A549 (cell line): ENCODE data around the gene DFFB. TPM values are rescaled to one million over a fixed set of nuclear protein-coding genes. Genes with fewer than 3 reads are reported as not detected.

ENCODE experiments used
- ATAC-seq, 2 experiments: fragments of 200-7000 bp in 1 of 2; fragments of >200 bp in 1 of 2; cut with Nextera tagmentation in 1 of 2; cut with Tn5 transposase in 1 of 2; 3 replicates each; pipeline versions ENCODE4 v1.8.0 to v1.9.1; 2018 to 2020; ENCODE audit warnings: mild to moderate bottlenecking in 1 of 2, moderate library complexity in 1 of 2
- CTCF ChIA-PET: fragments of 300-600 bp; sonication (Branson Sonifier 250); formaldehyde crosslinking; extraction: SDS; loops from one replicate; lab custom pipeline; 2021; ENCODE audit warnings: antibody characterized with exemption, inconsistent platforms; lab: Yijun Ruan, JAX
- POLR2A ChIA-PET: fragments of 350-600 bp; formaldehyde crosslinking; extraction: SDS; loops from one replicate; lab custom pipeline; 2021; ENCODE audit warnings: antibody characterized with exemption, inconsistent platforms; lab: Yijun Ruan, JAX
- DNase-seq, 2 experiments: peaks; one replicate each; pipeline versions ENCODE4 v3.0.0 to v3.0.0-alpha.2; 2011 to 2016; ENCODE audit warnings: low read depth in 1 of 2, low spot score in 1 of 2
- FAIRE-seq: peaks from 2 replicates; lab custom pipeline; 2011; peaks lifted over from hg19 to GRCh38; lab: Jason Lieb, UNC
- H3K27ac ChIP-seq, 2 experiments: fragments of >200 bp; sonication (Bioruptor Twin); formaldehyde crosslinking; 3 replicates each; pipeline ENCODE4 v1.5.1; 2016 to 2017
- H3K4me1 ChIP-seq: fragments of >200 bp; sonication (Bioruptor Twin); formaldehyde crosslinking; 3 replicates; pipeline ENCODE4 v1.6.1; 2016
- H3K4me2 ChIP-seq: fragments of >200 bp; sonication (Bioruptor Twin); formaldehyde crosslinking; 3 replicates; pipeline ENCODE4 v1.6.1; 2016
- H3K4me3 ChIP-seq: fragments of >200 bp; sonication (Bioruptor Twin); formaldehyde crosslinking; 3 replicates; pipeline ENCODE4 v1.5.1; 2016
- H3K9me3 ChIP-seq: fragments of >200 bp; sonication (Bioruptor Twin); formaldehyde crosslinking; 3 replicates; pipeline ENCODE4 v1.6.1; 2016
- BHLHE40 ChIP-seq: IDR thresholded peaks from 2 replicates; pipeline ENCODE4 v1.6.1; 2012; ENCODE audit warnings: low read depth, low read length, inconsistent platforms
- EHF ChIP-seq: fragments of 250-450 bp; sonication (Bioruptor Pico); IDR thresholded peaks from 2 replicates; pipeline ENCODE4 v1.5.0; 2020; ENCODE audit warnings: mild to moderate bottlenecking
- EHMT2 ChIP-seq: fragments of 200-600 bp; sonication (generic); IDR thresholded peaks from 2 replicates; pipeline ENCODE4 v1.6.1; 2016; ENCODE audit warnings: antibody characterized with exemption, low read depth, mild to moderate bottlenecking, moderate library complexity
- EP300 ChIP-seq, 2 experiments: fragments of >200 bp; sonication (Bioruptor Twin); formaldehyde crosslinking; IDR thresholded peaks; 2 replicates in 1 of 2; 3 replicates in 1 of 2; pipeline ENCODE4 v1.6.1; 2016 to 2017
- FOSL2 ChIP-seq, 2 experiments: fragments of 450-650 bp in 1 of 2; fragments of >200 bp in 1 of 2; sonication (Bioruptor Twin) in 1 of 2; formaldehyde crosslinking; IDR thresholded peaks; 2 replicates each; pipeline versions ENCODE4 v1.5.0 to v1.6.1; 2016 to 2020; ENCODE audit warnings: mild to moderate bottlenecking in 1 of 2, moderate library complexity in 1 of 2
- FOXS1 ChIP-seq: fragments of 250-450 bp; sonication (Bioruptor Pico); IDR thresholded peaks from 2 replicates; pipeline ENCODE4 v1.5.0; 2020; ENCODE audit warnings: mild to moderate bottlenecking, moderate library complexity
- GATA3 ChIP-seq: IDR thresholded peaks from 2 replicates; pipeline ENCODE4 v1.6.1; 2012; ENCODE audit warnings: borderline replicate concordance
- HDAC2 ChIP-seq: fragments of 200-600 bp; sonication (generic); IDR thresholded peaks from 2 replicates; pipeline ENCODE4 v1.6.1; 2016
- HOXA7 ChIP-seq: fragments of 250-450 bp; sonication (Bioruptor Pico); IDR thresholded peaks from 2 replicates; pipeline ENCODE4 v1.5.0; 2020; ENCODE audit warnings: mild to moderate bottlenecking, moderate library complexity
- HOXB13 ChIP-seq: fragments of 250-450 bp; sonication (Bioruptor Pico); IDR thresholded peaks from 2 replicates; pipeline ENCODE4 v1.5.0; 2020; ENCODE audit warnings: low read depth, mild to moderate bottlenecking, moderate library complexity
- JUN ChIP-seq, 2 experiments: fragments of >200 bp; sonication (Bioruptor Twin); formaldehyde crosslinking; IDR thresholded peaks; 2 replicates in 1 of 2; 3 replicates in 1 of 2; pipeline ENCODE4 v1.6.1; 2016 to 2017
- JUNB ChIP-seq: fragments of >200 bp; sonication (Bioruptor Twin); formaldehyde crosslinking; IDR thresholded peaks from 2 replicates; pipeline ENCODE4 v1.6.1; 2016
- KDM5A ChIP-seq: fragments of 200-600 bp; sonication (generic); IDR thresholded peaks from 2 replicates; pipeline ENCODE4 v1.6.1; 2016; ENCODE audit warnings: antibody characterized with exemption, mild to moderate bottlenecking
- MYC ChIP-seq: IDR thresholded peaks from 2 replicates; pipeline ENCODE4 v1.6.1; 2012; ENCODE audit warnings: mild to moderate bottlenecking, inconsistent platforms, low read length, improper control_type of control experiment, borderline replicate concordance
- NR3C1 ChIP-seq: fragments of >200 bp; sonication (Bioruptor Twin); formaldehyde crosslinking; IDR thresholded peaks from 3 replicates; pipeline ENCODE4 v1.6.1; 2017
- PHF8 ChIP-seq: fragments of 200-600 bp; sonication (generic); IDR thresholded peaks from 2 replicates; pipeline ENCODE4 v1.6.1; 2016; ENCODE audit warnings: low read depth, mild to moderate bottlenecking, antibody characterized with exemption, moderate library complexity, borderline replicate concordance
- RARB ChIP-seq: fragments of 250-450 bp; sonication (Bioruptor Pico); IDR thresholded peaks from 2 replicates; pipeline ENCODE4 v1.8.0; 2021; ENCODE audit warnings: mild to moderate bottlenecking, moderate library complexity
- RCOR1 ChIP-seq: fragments of 150-350 bp; IDR thresholded peaks from 2 replicates; pipeline ENCODE4 v1.6.1; 2014; ENCODE audit warnings: antibody characterized with exemption, low read length, low read depth
- RNF2 ChIP-seq: fragments of 200-600 bp; sonication (generic); IDR thresholded peaks from 2 replicates; pipeline ENCODE4 v1.6.1; 2016; ENCODE audit warnings: low read depth, mild to moderate bottlenecking, antibody characterized with exemption, moderate library complexity, borderline replicate concordance
- SREBF2 ChIP-seq: fragments of 450-650 bp; IDR thresholded peaks from 2 replicates; pipeline ENCODE4 v1.6.1; 2014; ENCODE audit warnings: mild to moderate bottlenecking, moderate library complexity
- ZFP36 ChIP-seq: fragments of 450-650 bp; IDR thresholded peaks from 2 replicates; pipeline ENCODE4 v1.6.1; 2014; ENCODE audit warnings: borderline replicate concordance; ENCODE audit not compliant: partially characterized antibody
- ZNF302 ChIP-seq: fragments of 250-450 bp; sonication (Bioruptor Pico); IDR thresholded peaks from 2 replicates; pipeline ENCODE4 v1.9.0; 2021; ENCODE audit warnings: inconsistent platforms, mild to moderate bottlenecking, moderate library complexity
- ZSCAN20 ChIP-seq: fragments of 250-450 bp; sonication (Bioruptor Pico); IDR thresholded peaks from 2 replicates; pipeline ENCODE4 v1.8.0; 2022; ENCODE audit warnings: mild to moderate bottlenecking, moderate library complexity
- WGBS: methylation state at CpG from one replicate; pipeline ENCODE4 v1.1.6; 2017; ENCODE audit errors: missing lambda C conversion rate; 5-methylcytosine and 5-hydroxymethylcytosine counted together
- polyA plus RNA-seq, 4 experiments: library from polyadenylated mRNA; depleted of rRNA in 3 of 4; stranded (reverse); fragments of >200 nt; fragmentation: RNase III in 1 of 4; extraction: RNeasy Plus Mini Kit Qiagen cat#74134 plus additional on column Dnase treatment in 1 of 4; gene quantifications; 2 replicates in 3 of 4; 3 replicates in 1 of 4; pipeline ENCODE4 v1.2.3, GENCODE V29; 2011 to 2017
- TF ChIP-seq, protein P1 (sequence below): fragments of 250-450 bp; sonication (Bioruptor Pico); IDR thresholded peaks from 2 replicates; pipeline ENCODE4 v1.5.0; 2021; ENCODE audit warnings: mild to moderate bottlenecking, moderate library complexity, borderline replicate concordance
- TF ChIP-seq, protein P2 (sequence below): fragments of 450-650 bp; IDR thresholded peaks from 2 replicates; pipeline ENCODE4 v1.6.1; 2014; ENCODE audit warnings: antibody characterized with exemption
- TF ChIP-seq, protein P3 (sequence below): fragments of 250-450 bp; sonication (Bioruptor Pico); IDR thresholded peaks from 2 replicates; pipeline ENCODE4 v1.5.0; 2020; ENCODE audit warnings: low read depth, mild to moderate bottlenecking, moderate library complexity

DFFB gene
- polyA plus RNA-seq, 2 of the 4 experiments (the other 2 are of a cell fraction), result 2.5 to 3.7 TPM

DNA sequence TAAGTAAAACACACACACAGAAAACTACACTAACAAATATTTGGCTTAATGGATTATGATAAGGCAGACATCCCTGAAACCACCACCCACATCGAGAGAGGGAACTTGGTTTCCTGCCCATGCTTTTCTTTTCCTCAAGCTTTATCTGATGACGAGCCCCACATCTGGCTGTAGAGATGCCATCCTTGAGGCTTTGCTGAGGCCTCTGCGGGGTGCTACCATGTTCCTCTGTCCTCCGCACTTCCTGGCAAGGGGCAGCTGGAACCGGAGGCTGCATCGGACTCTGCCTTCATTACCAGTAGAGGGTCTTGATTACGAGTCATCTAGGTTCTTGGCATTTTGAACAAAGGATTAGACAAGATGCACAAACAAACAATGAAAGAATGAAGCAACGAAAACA lies 64.5 kb downstream of the DFFB start (continued):
- TF ChIP-seq, protein P1, sequence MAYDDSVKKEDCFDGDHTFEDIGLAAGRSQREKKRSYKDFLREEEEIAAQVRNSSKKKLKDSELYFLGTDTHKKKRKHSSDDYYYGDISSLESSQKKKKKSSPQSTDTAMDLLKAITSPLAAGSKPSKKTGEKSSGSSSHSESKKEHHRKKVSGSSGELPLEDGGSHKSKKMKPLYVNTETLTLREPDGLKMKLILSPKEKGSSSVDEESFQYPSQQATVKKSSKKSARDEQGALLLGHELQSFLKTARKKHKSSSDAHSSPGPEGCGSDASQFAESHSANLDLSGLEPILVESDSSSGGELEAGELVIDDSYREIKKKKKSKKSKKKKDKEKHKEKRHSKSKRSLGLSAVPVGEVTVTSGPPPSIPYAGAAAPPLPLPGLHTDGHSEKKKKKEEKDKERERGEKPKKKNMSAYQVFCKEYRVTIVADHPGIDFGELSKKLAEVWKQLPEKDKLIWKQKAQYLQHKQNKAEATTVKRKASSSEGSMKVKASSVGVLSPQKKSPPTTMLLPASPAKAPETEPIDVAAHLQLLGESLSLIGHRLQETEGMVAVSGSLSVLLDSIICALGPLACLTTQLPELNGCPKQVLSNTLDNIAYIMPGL, result no peak
- TF ChIP-seq RNF2, result no peak
- no peak for TF ChIP-seq FOXS1 (CRISPR knock-in tag)

DNA sequence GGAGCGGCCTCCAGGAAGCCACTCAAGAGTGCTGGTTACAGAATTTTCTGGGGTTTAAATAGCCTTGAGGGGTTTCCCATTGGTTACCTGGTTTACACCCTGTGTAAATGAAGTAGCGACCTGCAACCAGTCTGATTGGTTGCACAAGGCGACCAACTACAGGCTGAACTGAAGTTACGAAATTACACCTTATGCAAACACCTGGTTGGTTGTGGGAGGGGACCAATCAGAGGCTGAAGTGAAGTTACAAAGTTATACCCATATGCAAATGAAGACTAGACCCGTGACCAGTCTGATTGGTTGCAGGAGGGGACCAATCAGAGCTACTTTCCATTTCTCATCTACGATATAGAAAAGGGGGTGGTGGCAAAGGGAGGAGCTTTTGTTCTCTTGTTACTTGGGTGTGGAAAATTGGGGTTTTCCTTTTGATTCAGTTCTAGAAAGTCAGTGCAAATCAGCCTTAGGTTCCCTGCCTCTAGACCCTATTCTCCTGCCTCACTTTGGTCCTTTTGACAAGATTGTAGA lies 65.0 kb downstream of the DFFB start:
- ChIA-PET CTCF (interaction anchor here (1.8 kb wide), 1 partner anchor 11 kb away, joined by 4 read pairs; no protein-coding TSS in a partner anchor), POLR2A (no interaction called here)
- peaks cover 12% of the 10 kb centered on the region; the same call in 1 of the 3 replicates for H3K4me1 ChIP-seq
- H3K4me2 ChIP-seq, result no peak overlapping the region
- DNase-seq (no peak), FAIRE-seq (no peak)
- no peak overlapping the region for H3K4me3 ChIP-seq
- WGBS, result 43% methylated on average over 6 of the region's 6 CpGs
- TF ChIP-seq RARB (CRISPR knock-in tag) (no peak), EHMT2 (no peak), GATA3 (no peak), JUN (IDR thresholded peaks at IDR 0.05) (no peak), HDAC2 (no peak), KDM5A (no peak), HOXB13 (CRISPR knock-in tag) (no peak), RCOR1 (no peak), ZFP36 (no peak), EP300 (IDR thresholded peaks at IDR 0.05) (no peak), ZSCAN20 (CRISPR knock-in tag) (no peak), EHF (CRISPR knock-in tag) (no peak), PHF8 (no peak), FOSL2 (IDR thresholded peaks at IDR 0.05) (no peak), FOSL2 (CRISPR knock-in tag; IDR thresholded peaks at IDR 0.05) (no peak), FOXS1 (CRISPR knock-in tag) (no peak)
- TF ChIP-seq, protein P2, sequence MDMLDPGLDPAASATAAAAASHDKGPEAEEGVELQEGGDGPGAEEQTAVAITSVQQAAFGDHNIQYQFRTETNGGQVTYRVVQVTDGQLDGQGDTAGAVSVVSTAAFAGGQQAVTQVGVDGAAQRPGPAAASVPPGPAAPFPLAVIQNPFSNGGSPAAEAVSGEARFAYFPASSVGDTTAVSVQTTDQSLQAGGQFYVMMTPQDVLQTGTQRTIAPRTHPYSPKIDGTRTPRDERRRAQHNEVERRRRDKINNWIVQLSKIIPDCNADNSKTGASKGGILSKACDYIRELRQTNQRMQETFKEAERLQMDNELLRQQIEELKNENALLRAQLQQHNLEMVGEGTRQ, result no peak
- TF ChIP-seq, all 56 proteins: peak for 0
- no peak overlapping the region for H3K27ac ChIP-seq
- H3K9me3 ChIP-seq, result no peaks in the 10 kb centered on the region
- ATAC-seq, result no peak

DNA sequence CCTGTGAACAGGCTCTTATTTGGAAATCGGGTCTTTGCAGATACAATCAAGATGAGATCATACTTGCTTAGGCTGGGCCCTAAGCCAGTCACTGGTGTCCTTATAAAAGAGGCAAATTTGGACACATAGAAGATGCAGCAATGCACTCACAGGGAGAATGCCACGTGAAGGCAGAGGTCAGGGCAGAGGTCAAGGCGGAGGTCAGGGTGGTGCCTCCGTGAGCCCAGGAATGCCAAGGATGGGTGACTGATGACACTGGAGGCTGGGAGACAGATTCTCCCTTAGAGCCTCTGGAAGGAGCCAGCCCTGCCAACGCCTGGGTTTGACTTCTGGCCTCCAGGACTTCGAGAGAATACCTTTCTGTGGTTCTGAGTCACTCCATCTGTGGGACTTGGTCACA lies 65.6 kb downstream of the DFFB start:
- Histone ChIP-seq H3K4me3 (no peak overlapping the region), H3K4me1 (peaks cover 12% of the 10 kb centered on the region; the same call in 1 of the 3 replicates), H3K4me2 (no peak overlapping the region), H3K9me3 (no peaks in the 10 kb centered on the region; the same call in 2 of the 3 replicates), H3K27ac (no peak overlapping the region)
- ATAC-seq (no peak), DNase-seq (no peak), FAIRE-seq (no peak)
- ChIA-PET POLR2A (no interaction called here), CTCF (interaction anchor here (1.8 kb wide), 1 partner anchor 12 kb away, joined by 4 read pairs; no protein-coding TSS in a partner anchor)
- TF ChIP-seq RARB (CRISPR knock-in tag) (no peak), RCOR1 (no peak), NR3C1 (no peak), HOXA7 (no peak), HOXB13 (CRISPR knock-in tag) (no peak), BHLHE40 (no peak), PHF8 (no peak), JUN (IDR thresholded peaks at IDR 0.05) (no peak), SREBF2 (no peak), JUNB (no peak), ZNF302 (CRISPR knock-in tag) (no peak), MYC (no peak), HDAC2 (no peak)
- TF ChIP-seq, protein P2, result no peak
- TF ChIP-seq, protein P3, sequence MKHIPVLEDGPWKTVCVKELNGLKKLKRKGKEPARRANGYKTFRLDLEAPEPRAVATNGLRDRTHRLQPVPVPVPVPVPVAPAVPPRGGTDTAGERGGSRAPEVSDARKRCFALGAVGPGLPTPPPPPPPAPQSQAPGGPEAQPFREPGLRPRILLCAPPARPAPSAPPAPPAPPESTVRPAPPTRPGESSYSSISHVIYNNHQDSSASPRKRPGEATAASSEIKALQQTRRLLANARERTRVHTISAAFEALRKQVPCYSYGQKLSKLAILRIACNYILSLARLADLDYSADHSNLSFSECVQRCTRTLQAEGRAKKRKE, result no peak
- 25% methylated on average over 6 of the region's 6 CpGs for WGBS
